Mesenteric fat pad (tissue), 1 donor: ENCODE results near the gene NCK1. TPM values are rescaled to one million over a fixed set of nuclear protein-coding genes. Genes with fewer than 3 reads are reported as not detected.
"Not testable (repeated sequence)": the region's sequence is repeated elsewhere in the genome, so short reads cannot be mapped to it uniquely, and the experiment has no call there.

Source experiments
- DNase-seq: peaks from one replicate; pipeline ENCODE4 v3.0.0-alpha.2; 2020; ENCODE audit warnings: low spot score
- total RNA-seq: library from RNA; stranded (reverse); fragmentation: NEBNext Ultra II Directional; extraction: Animal tissue kit (Norgen Biotek cat#: 25700); gene quantifications from one replicate; pipeline ENCODE4 v1.2.1, GENCODE V29; 2021
- donor health status: DM: yes; HTN: yes; CAD: no.

Gene NCK1
- total RNA-seq, 1 donor from 2014 or later = 49.7 TPM

- DNase-seq = no peak
Measured at GRCh38 chr3:136860541-136860940, 1.5 kb upstream of the NCK1 start.

GRCh38 chr3:136862617-136863322 is 762 bp downstream of the NCK1 start:
- DNase-seq = no peak

- DNase-seq = no peak
Measured at GRCh38 chr3:136869282-136869681, 7.3 kb downstream of the NCK1 start.

GRCh38 chr3:136872258-136872657 is 10.2 kb downstream of the NCK1 start:
- not testable (repeated sequence) for DNase-seq

- DNase-seq = not testable (repeated sequence)
Measured at GRCh38 chr3:136879510-136879909, 17.5 kb downstream of the NCK1 start.

- DNase-seq = no peak
Measured at GRCh38 chr3:136882571-136882970, 20.6 kb downstream of the NCK1 start.

- no peak for DNase-seq
Measured at GRCh38 chr3:136883967-136884720, 22.1 kb downstream of the NCK1 start.

GRCh38 chr3:136885357-136886213 is 23.6 kb downstream of the NCK1 start:
- DNase-seq = no peak

GRCh38 chr3:136889947-136890346 is 27.9 kb downstream of the NCK1 start:
- DNase-seq = peak; percentile 87

- DNase-seq = no peak
Measured at GRCh38 chr3:136891934-136892855, 30.2 kb downstream of the NCK1 start.

GRCh38 chr3:136893848-136894443 is 31.9 kb downstream of the NCK1 start:
- no peak for DNase-seq

- not testable (repeated sequence) for DNase-seq
Measured at GRCh38 chr3:136897171-136897570, 35.2 kb downstream of the NCK1 start.

GRCh38 chr3:136898549-136898948 is 36.5 kb downstream of the NCK1 start:
- DNase-seq = no peak

- no peak for DNase-seq
Measured at GRCh38 chr3:136898954-136899353, 36.9 kb downstream of the NCK1 start.

GRCh38 chr3:136899622-136900158 is 37.7 kb downstream of the NCK1 start:
- no peak for DNase-seq

- DNase-seq = not testable (repeated sequence)
Measured at GRCh38 chr3:136900694-136901093, 38.7 kb downstream of the NCK1 start.

- DNase-seq = no peak
Measured at GRCh38 chr3:136901391-136901790, 39.4 kb downstream of the NCK1 start.

GRCh38 chr3:136902530-136902929 is 40.5 kb downstream of the NCK1 start:
- DNase-seq = not testable (repeated sequence)

- no peak for DNase-seq
Measured at GRCh38 chr3:136903899-136904298, 41.9 kb downstream of the NCK1 start.

GRCh38 chr3:136904746-136905145 is 42.7 kb downstream of the NCK1 start:
- DNase-seq = no peak
